Measurements from ENCODE around the gene TPPP. TPM values are rescaled to one million over a fixed set of nuclear protein-coding genes. Genes with fewer than 3 reads are reported as not detected.

The TPPP gene
- total and polyA plus RNA-seq, 2 experiments from 2014 or later, result 0.48 to 1.4 TPM

DNA sequence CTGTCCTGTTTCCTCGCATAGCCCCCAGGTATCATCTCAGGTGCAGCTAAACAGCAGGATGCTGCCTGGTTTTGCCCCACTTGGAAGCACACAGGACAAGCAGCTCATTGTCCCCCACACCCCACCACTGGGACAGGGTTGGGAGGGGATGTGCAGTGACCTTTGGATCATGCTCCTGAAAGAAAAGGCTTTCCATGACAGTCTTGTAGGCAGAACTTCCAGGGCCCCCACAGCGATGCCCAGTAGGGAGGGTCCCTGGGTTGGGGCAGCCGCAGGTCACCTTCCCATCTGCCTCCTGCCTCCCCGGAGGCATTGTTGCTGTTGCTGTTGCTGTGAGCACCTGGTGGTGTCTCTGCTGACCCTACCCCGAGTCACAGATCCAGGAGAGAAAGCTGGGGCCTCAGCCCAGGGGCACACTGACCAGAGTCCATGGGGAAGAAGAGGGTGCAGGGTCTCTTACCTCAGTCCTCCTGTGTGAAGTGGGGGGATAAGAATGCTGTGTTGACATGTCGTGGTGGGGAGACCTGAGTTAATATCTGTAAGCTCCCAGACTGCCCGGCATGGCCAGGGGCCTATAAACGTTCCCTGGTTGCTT, 72.5 kb downstream of the TPPP start:
- Mint-ChIP-seq H3K27me3 (ENCODE audit: insufficient read depth, low read depth, poor library complexity) (peaks cover 1% of the 10 kb centered on the region), H3K27ac (no peak overlapping the region), H3K4me3 (no peak overlapping the region), H3K36me3 (ENCODE audit: low read depth) (peaks cover 64% of the 10 kb centered on the region), H3K4me1 (no peaks in the 10 kb centered on the region), H3K9me3 (no peaks in the 10 kb centered on the region)
- H2AFZ ChIP-seq, result no peak overlapping the region
- TF ChIP-seq, protein P1, sequence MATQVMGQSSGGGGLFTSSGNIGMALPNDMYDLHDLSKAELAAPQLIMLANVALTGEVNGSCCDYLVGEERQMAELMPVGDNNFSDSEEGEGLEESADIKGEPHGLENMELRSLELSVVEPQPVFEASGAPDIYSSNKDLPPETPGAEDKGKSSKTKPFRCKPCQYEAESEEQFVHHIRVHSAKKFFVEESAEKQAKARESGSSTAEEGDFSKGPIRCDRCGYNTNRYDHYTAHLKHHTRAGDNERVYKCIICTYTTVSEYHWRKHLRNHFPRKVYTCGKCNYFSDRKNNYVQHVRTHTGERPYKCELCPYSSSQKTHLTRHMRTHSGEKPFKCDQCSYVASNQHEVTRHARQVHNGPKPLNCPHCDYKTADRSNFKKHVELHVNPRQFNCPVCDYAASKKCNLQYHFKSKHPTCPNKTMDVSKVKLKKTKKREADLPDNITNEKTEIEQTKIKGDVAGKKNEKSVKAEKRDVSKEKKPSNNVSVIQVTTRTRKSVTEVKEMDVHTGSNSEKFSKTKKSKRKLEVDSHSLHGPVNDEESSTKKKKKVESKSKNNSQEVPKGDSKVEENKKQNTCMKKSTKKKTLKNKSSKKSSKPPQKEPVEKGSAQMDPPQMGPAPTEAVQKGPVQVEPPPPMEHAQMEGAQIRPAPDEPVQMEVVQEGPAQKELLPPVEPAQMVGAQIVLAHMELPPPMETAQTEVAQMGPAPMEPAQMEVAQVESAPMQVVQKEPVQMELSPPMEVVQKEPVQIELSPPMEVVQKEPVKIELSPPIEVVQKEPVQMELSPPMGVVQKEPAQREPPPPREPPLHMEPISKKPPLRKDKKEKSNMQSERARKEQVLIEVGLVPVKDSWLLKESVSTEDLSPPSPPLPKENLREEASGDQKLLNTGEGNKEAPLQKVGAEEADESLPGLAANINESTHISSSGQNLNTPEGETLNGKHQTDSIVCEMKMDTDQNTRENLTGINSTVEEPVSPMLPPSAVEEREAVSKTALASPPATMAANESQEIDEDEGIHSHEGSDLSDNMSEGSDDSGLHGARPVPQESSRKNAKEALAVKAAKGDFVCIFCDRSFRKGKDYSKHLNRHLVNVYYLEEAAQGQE (IDR thresholded peaks at IDR 0.05; ENCODE audit: unreplicated experiment), result no peak
- no peak for TF ChIP-seq NANOG (IDR thresholded peaks at IDR 0.05; ENCODE audit: borderline replicate concordance)
- no peak for TF ChIP-seq EZH2phosphoT487 (IDR thresholded peaks at IDR 0.05; ENCODE audit: unreplicated experiment)
- TF ChIP-seq, protein P2, sequence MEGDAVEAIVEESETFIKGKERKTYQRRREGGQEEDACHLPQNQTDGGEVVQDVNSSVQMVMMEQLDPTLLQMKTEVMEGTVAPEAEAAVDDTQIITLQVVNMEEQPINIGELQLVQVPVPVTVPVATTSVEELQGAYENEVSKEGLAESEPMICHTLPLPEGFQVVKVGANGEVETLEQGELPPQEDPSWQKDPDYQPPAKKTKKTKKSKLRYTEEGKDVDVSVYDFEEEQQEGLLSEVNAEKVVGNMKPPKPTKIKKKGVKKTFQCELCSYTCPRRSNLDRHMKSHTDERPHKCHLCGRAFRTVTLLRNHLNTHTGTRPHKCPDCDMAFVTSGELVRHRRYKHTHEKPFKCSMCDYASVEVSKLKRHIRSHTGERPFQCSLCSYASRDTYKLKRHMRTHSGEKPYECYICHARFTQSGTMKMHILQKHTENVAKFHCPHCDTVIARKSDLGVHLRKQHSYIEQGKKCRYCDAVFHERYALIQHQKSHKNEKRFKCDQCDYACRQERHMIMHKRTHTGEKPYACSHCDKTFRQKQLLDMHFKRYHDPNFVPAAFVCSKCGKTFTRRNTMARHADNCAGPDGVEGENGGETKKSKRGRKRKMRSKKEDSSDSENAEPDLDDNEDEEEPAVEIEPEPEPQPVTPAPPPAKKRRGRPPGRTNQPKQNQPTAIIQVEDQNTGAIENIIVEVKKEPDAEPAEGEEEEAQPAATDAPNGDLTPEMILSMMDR (conservative IDR thresholded peaks at IDR 0.05; ENCODE audit: low read depth in 2 of 2), result no peak
- H3F3A ChIP-seq (replicated peaks; ENCODE audit: low read depth), result no peaks in the 10 kb centered on the region
- no peaks in the 10 kb centered on the region for H3K4me1 ChIP-seq (ENCODE audit: insufficient read depth)
- H3K36me3 ChIP-seq (ENCODE audit: insufficient read depth), result peaks cover 20% of the 10 kb centered on the region; the same call in 1 of the 2 replicates
- H3K4me3 ChIP-seq, result no peak overlapping the region
- H3K27me3 ChIP-seq (ENCODE audit: insufficient read depth), result no peaks in the 10 kb centered on the region
- H4K20me1 ChIP-seq (replicated peaks; ENCODE audit: insufficient read depth), result peaks cover 14% of the 10 kb centered on the region
- H3K79me2 ChIP-seq (replicated peaks; ENCODE audit: insufficient read depth), result peaks cover 28% of the 10 kb centered on the region
- DNase-seq (ENCODE audit: low spot score) (no peak), ATAC-seq (no peak)
- no peaks in the 10 kb centered on the region for H3K9me2 ChIP-seq (ENCODE audit: insufficient read depth)
- H3K4me2 ChIP-seq, result no peak overlapping the region
- no peak overlapping the region for H3K27ac ChIP-seq (ENCODE audit: low read depth)

DNA sequence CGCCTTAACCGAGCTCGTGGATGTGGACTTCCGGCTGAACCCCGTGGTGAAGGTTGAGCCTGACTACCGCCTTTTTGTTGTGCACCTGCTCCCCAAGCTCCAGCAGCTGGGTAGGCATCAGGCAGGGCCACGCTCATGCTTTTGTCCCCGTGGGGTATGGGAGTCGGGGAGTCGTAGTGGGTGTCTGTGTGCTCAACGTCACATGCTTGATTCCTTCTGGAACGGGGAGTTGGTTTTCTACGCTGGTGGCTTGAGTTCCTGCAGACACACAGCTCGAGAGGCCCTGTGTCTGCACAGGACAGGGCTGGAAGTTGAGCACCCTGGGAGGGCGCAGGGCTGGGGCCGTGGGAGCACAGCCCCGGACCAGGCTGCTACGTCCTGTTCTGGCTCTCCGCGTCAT, 73.0 kb downstream of the TPPP start:
- no peak overlapping the region for H3K4me2 ChIP-seq
- no peak overlapping the region for H3K4me3 ChIP-seq
- no peaks in the 10 kb centered on the region for H3K9me2 ChIP-seq (ENCODE audit: insufficient read depth)
- H3K27ac ChIP-seq (ENCODE audit: low read depth), result no peak overlapping the region
- peaks cover 14% of the 10 kb centered on the region for H4K20me1 ChIP-seq (replicated peaks; ENCODE audit: insufficient read depth)
- H3F3A ChIP-seq (replicated peaks; ENCODE audit: low read depth), result no peaks in the 10 kb centered on the region
- peaks cover 33% of the 10 kb centered on the region for H3K79me2 ChIP-seq (replicated peaks; ENCODE audit: insufficient read depth)
- no peaks in the 10 kb centered on the region for H3K9me3 Mint-ChIP-seq
- H3K36me3 ChIP-seq (ENCODE audit: insufficient read depth), result peaks cover 20% of the 10 kb centered on the region; the same call in 1 of the 2 replicates
- DNase-seq (ENCODE audit: low spot score) (no peak), ATAC-seq (no peak)
- no peak overlapping the region for H3K27ac Mint-ChIP-seq
- no peaks in the 10 kb centered on the region for H3K27me3 ChIP-seq (ENCODE audit: insufficient read depth)
- TF ChIP-seq EZH2 (IDR thresholded peaks at IDR 0.05; ENCODE audit: low read depth, unreplicated experiment), result no peak
- TF ChIP-seq, protein P2 (conservative IDR thresholded peaks at IDR 0.05; ENCODE audit: low read depth in 2 of 2), result no peak
- no peaks in the 10 kb centered on the region for H3K4me1 Mint-ChIP-seq
- H3K27me3 Mint-ChIP-seq (ENCODE audit: insufficient read depth, low read depth, poor library complexity), result peaks cover 1% of the 10 kb centered on the region
- no peak overlapping the region for H3K4me3 Mint-ChIP-seq
- H3K36me3 Mint-ChIP-seq (ENCODE audit: low read depth), result peaks cover 63% of the 10 kb centered on the region
- H2AFZ ChIP-seq, result no peak overlapping the region
- H3K4me1 ChIP-seq (ENCODE audit: insufficient read depth), result no peaks in the 10 kb centered on the region

All from GM23338 (cell line).